HG02973 (cell line): ENCODE data around the gene EPHB1.
"Not testable (repeated sequence)": the region's sequence is repeated elsewhere in the genome, so short reads cannot be mapped to it uniquely, and the experiment has no call there.

Source experiments
- ATAC-seq: cut with Tn5 transposase; IDR thresholded peaks from one replicate; pipeline ENCODE4 v1.9.1; 2021; ENCODE audit warnings: moderate library complexity; ENCODE audit not compliant: unreplicated experiment

Gene EPHB1

DNA sequence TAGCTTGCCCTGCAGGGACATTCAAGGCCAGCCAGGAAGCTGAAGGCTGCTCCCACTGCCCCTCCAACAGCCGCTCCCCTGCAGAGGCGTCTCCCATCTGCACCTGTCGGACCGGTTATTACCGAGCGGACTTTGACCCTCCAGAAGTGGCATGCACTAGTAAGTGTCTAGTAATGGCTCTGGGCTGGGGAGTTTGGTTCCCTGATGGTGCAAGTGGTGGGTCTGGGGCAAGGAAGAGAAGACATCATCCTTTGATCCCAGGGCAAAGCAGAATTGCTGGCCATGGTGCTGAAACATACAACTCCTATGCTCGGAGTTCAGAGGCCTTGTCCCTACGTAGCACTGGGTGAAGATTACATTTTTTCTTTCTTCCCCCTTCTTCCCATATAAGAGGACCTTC is 311.4 kb downstream of the EPHB1 start:
- no peak for ATAC-seq

DNA sequence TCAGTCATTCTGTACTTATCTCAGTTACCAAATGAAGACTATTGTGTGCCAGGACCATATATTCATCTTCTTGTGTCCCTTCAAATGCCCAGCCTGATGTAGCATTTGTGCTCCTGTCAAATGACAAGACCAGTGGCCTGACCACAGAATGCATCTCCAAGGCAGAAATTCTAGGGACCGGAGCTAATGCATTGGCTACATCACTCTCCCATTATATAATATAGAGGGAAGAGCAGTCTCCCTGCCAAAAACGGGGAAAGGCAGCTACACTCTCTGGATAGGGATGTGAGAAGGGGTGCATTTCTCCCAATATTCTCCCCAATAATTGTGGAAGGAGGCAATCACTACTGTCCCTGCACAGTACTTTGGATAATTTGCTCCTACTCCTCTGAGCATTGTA is 312.0 kb downstream of the EPHB1 start:
- no peak for ATAC-seq

DNA sequence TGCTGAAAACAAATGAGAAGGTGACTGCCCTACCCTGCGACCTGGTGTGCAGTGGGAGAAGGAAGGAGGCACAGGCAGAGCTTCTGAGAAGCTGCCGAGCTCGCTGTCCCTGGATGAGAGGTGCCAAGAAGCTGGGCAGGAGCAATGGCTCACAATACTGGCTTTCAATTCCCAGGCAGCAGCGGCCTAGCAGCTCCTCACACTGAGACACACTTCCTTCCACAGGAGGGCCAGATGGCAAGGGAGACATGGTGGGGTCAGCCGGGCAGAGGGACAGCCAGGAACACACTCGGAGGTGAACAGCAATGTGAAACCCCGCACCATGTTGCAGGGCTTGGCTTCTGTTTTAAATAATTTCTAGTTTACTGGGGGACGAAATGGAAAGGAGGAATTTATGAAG is 314.6 kb downstream of the EPHB1 start:
- no peak for ATAC-seq

DNA sequence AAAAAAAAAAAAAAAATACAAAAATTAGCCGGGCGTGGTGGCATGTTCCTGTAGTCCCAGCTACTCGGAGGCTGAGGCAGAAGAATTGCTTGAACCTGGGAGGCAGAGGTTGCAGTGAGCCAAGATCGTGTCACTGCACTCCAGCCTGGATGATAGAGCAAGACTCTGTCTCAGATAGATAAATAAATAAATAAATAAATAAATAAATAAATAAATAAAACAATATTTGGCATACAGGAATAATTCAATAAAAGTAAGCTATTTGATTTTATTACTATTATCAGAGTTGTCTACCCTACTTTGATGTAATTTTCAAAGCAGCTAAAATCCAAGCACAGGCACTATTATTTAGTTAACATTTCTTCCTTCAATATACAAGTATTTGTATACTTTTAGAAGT is 319.5 kb downstream of the EPHB1 start:
- not testable (repeated sequence) for ATAC-seq

DNA sequence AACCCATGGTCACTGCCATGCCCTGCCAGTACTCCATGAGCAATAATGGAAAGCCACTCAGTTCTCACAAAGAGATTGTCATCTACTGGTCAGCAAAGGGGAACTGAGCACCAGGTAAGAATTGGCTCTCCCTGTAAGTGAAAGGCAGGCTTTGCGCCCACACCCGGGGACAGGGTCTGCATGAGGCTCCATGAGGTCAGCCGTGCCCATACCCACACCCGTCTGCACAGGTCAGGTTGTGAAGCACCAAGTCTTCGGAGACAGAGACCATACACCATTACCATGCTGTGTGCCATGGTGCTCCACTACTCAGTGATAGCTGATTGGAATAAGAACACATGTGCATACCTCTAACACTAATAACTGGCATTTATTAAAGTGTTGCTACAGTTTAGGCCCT is 322.9 kb downstream of the EPHB1 start:
- ATAC-seq, result no peak

DNA sequence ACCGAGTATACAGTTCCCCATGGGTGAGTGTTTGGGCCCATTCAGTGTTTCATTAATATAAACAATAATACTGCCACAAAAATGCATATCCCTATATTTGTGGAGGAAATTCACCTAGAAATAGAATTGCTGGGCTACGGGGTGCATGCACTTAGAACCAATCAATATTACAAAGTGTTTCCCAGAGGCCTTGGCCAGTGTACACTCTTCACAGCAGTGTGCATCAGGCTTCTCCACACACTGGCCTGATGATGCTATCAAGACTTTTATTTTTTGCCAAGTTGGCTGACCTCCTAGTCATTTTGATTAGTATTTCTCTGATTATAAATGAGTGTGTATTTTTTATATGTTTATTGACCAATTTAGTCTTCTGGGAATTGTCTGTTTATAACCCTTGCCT is 323.7 kb downstream of the EPHB1 start:
- no peak for ATAC-seq

DNA sequence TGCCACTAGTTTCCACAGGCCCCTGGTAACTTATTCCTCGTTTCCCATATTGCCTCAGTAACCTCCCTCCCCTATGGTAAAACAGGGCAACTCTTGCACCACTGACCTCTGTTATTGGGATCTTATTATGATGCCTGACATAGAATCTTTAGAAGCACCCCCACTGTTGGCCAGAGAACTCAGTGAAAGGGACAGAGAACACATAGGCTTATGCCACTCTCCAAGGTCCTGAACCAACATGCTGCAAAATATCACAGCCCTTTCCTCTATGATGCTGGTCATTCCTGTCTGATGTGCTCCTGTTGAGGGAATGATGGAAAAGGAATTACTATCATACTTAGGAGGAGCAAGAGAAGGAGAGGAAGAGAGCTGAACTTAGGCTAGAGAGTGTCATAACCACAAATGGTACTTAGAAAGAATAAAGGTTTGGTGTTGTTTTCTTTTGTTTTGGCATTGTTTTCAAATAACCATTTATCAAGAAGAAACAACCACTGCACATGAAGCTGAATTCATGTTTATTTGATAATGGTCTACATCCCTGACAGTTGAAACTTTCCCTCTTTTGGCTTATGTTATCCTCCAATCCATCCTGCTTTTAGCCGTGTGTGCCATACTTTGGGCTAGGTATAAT is 330.2 kb downstream of the EPHB1 start:
- no peak for ATAC-seq

DNA sequence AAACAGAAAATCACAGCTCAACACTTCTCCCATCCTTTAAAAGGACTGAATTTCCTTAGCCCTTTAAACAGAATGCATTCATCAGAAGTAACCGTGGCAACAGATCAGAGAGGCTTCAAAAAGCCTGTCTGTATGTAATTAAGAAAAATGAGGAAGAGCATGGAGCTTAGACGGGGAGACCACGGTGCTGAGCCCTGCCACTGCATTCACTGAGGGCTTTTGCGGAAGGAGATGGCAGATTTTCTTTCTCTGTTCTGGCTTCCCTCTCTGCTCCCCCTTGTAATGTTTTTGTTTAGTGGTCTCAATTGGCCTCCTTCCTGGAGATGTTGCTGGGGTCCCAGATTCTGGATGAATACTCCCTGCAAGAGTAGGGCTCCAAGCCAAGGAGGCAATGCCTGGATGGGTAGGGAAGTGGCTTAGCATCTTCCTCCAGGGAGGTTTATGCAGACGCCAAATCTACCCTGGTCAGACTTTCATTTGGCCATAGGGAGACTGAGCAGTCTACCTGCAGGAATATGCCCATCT is 332.9 kb downstream of the EPHB1 start:
- ATAC-seq, result no peak

DNA sequence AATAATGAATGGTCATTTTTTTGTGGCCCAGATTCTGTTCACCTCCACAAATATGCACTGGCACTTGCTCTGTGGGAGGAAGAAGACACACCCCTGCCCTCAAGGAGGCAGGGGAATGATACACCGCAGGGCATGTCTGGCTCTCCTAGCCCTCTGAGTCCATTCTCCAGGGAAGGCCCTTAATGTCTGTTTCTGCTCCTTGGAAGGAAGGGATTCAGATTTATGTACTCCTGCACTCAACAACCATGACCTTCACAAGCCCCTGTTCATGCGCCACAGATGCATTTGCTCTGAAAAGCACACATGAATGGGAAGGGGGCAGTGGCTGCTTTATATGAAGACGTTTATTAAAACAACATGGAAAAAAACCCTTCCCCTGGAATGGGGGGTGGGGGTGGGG is 333.8 kb downstream of the EPHB1 start:
- no peak for ATAC-seq

DNA sequence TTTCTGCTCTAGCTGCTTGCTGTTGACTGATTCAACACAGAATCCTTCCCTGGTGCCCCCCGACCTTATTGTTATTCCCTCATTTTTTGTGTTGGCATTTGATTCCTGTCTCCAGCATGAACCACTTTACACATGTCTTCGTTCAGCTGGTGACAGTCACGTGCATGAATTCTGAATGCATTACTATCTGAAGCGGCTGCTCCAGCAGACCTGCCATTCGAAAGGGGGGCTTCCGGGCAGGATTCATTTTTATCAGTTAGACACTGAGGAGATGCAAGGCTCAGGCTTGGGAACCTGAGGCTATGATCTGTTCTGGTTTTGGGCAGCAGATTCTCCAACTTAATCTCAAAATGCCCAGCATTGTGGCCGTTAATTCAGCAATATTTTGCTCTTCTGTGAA is 336.2 kb downstream of the EPHB1 start:
- no peak for ATAC-seq

DNA sequence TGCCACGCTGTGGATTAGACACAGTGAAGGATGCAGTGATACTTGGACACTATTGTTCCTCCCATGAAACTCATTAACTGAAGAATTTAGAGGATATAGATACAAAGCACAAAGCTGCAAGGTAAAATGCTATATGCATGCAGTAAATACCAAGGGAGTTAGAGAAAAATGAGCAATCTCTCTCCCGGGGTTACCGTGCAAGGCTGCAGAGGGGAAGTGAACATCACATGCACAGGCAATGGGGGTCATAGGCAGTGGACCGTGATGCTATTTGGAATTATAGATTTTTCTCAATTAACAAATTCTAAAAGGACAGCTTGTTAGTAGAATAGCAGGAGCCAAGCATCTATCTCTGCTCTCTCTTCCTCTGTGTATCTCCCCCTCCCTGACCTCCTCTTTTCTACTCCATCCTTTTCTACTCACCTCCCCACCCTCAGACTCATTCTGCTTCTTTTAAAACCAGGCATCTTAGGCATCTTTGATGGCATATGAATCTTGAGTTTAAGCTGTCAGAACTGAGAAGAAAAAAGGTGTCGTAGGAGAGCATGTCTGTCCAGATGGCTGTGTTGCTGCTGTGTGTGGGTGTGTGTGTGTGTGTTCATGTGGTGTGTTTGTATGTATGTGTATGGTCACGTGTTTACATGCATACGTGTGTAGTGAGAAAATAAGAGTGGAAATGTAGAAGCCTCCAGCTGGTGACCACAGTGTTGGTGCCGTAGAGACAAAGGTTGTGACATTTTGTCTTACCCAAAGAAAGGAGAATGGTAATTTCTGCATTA is 339.0 kb downstream of the EPHB1 start:
- no peak for ATAC-seq

DNA sequence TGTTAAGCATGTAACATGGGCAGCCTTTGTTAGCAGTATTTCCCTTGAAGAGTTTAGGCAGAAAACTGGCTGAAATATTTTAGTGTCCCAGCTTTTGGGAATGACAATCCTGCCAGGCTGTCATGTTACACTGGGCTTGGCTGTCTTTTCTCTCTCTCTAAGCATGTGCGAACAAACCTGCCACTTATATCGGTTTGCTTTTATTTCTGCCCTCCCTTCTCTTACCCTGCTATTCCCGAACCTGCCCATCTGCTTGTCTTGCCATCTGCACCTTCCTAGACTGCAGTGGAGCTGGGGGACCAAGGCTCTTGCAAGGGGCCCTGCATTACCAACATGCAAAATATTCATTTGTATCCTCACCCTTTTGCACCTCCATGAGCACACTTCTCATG is 339.6 kb downstream of the EPHB1 start:
- no peak for ATAC-seq

DNA sequence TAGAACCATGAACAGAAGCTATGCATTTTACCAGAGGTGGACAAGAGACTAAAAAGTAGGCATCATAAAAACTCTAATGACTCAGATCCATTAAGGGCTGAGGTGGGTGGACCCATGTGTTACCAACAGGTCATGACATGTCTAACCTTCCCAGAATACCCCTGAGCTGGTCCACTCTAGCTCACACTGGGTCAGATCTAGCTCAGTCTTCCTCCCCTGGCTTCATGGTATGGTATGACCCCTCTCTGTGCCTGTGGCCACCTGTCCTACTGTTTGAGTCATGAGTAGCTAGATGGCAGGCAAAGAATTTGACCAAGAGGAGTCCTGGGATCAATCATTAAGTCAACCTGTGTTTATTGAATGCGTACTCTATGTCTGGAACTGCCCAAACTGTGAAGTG is 340.4 kb downstream of the EPHB1 start:
- no peak for ATAC-seq

DNA sequence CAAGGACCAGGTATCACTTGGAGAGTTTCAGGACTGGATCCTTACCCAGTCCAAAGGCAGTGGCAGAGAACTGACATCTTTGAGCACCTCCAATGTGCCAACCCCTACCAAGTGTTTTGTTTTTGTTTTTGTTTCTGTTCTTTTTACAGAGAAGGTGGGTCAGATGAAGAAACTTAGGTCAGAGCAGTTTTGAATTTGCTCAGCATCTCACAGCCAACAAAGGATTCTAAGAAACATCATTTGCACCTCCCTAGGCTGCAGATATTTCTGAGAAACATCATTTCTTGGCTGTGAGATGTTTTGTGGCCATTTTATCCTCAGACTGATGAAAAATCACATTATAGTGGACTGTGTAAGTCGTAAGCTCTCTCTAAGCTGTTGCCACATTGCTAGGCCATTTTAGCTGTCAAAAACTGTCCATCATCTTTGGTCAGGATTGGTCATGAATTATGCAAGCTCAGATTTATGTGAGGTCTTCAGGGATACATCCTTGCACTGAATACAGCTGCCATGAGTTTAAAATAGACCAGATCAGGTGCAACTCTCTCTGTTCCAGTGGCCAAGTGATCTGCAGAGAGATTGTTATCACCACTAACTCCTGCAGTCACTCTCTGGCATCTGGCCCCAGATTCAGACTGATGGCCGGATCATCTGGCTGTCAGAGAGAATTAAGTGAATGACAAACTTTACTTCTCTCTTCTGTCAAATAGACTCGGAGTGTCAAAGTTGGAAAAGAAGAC is 341.5 kb downstream of the EPHB1 start:
- no peak for ATAC-seq

DNA sequence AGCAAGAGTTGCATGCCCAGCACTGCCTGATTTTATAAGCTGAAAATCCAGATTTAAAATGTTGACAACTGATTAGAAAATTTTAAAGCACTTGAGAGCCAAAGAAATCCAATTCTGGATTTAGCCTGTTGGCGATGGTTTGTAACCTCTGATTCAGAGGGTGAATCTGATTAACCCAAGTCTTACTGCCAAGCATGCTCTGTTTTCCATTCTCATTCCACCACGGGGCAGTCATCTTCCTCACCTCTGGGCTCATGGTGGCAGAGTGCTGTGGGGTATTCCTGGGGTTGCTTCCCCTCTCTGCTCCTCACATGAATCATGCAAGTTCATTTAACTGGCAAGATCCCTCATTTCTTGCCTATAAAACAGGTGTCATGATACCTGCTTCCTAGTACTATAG is 342.2 kb downstream of the EPHB1 start:
- no peak for ATAC-seq

DNA sequence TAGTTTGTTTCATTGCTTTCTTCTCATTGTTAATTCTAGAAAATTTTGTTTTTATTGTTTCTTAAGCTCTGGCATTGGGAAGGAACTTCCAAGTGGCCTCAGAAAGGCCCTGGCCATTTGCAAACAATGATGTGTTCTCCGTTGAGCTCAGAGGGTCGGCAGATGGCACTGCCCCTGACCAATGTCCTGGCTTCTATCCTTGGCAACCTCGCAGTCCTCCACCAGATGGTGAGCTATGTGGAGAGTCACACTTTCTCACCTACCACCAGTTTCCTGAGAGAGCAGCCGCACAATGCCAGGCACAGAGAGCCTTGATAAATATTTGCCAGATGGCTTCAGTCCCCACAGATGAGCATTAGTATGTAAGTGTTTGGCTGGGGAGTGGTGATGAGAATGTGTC is 343.7 kb downstream of the EPHB1 start:
- no peak for ATAC-seq

DNA sequence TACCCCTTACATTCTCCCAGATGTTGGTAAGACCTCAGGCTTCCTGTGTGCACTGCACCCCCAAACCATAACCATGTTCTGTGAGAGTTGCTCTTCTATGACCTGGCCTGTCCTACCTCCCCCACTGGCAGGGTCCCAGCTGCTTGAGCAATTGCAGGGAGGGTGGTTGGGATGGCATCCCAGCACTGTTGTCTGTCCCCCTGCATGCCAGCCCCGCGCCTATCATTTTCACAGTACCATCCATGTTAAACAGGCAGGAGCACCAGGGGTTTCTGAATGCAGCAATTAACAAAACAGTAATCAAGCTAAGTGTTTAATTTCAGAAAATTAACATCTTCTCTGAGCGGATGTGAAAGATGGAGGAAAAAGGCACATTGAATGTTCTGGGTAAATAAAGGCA is 345.5 kb downstream of the EPHB1 start:
- ATAC-seq, result no peak

DNA sequence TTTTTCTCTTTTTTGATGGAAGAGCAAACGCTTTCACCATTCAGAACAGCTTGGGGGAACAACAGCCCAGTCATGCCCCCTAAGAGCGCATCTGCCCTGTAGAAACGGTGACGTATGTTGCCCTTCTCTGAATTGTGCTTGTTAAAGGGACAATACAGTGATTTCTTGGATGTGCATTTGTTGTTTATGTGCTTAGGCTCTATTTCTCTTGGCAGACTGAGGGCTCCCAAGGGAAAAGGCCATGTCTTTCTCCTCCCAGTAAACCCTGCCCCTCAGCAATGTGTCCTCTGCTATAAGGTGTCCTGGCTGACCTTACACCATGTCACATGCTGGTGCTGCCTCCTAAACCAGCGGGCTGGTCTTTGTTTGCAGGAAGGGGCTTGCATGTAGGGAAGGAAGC is 346.1 kb downstream of the EPHB1 start:
- ATAC-seq, result no peak

DNA sequence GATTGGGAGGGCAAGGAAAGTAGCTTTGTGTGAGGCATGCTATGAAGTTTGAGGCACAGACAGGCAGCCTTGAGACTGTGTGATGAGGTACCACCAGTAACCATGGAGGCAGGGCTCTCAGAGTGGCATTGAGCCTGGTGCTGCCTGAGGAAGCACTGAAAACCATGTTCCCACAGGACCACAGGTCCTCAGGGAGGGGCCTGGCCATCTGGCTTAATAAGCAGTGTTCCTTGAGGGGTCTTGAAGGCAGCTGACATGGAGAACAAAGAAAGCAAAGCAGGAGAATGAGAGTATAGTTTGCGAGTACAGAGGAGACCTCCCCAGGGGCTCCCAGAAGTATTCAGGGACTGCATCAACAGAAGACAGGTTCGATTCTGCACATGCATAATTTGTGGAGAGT is 346.6 kb downstream of the EPHB1 start:
- ATAC-seq, result no peak

DNA sequence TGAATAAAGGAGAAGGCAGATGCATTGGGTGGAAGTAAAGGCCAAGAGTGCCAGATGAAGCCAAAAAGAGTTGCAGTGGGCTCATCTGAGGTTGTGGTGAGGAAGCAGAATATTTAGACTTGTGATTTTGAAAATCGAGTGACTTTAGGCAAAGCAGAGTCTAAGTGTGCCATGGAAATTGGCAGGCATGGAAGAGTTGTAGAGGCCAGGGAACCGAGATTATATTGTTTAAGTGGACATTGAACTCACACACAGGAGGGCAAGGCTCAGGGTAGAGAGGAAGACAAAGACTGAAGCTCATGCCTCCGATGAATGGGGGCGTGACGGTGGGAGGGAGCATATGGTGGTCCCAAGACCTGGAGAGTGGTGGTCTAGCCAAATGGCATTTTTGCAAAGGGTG is 347.5 kb downstream of the EPHB1 start:
- no peak for ATAC-seq

DNA sequence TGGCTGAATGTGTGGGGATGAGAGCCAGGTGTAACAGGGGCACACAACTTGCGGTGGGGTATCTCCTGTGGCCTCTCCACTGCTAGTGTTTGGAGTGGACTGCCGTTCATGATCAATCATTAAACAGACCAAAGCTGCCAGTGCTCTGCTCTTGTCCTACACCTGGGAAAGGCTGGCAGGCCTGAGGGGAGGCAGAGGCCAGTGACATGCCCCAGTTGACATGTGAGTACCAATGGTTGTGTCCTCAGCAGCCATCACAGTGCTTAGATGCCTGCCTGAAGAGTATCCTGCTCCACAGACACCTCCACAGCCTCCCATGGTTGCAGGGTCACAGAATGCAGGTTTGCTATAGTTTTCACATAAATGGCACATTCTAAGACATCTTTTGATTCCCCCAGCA is 348.4 kb downstream of the EPHB1 start:
- ATAC-seq, result no peak

DNA sequence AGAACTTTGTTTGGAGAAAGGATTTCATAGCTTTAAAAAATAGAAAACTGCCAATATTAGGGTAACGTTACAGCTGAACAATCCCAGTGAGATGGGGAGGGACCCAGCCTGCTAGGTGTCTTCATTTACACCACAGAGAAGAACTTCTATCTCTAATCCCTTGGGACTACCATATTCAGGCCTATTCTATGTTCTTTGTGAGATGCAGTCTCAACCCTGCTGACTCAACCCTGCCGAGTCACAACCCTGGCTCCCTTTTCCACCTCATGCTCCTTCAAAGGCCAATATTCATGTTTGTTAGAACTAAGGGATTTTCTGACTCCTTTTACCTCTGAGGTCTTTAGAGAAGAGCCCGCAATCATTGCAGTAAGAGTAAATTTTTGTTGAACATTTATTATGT is 350.5 kb downstream of the EPHB1 start:
- no peak for ATAC-seq
